ENCODE results near the gene CERS6.

DNA sequence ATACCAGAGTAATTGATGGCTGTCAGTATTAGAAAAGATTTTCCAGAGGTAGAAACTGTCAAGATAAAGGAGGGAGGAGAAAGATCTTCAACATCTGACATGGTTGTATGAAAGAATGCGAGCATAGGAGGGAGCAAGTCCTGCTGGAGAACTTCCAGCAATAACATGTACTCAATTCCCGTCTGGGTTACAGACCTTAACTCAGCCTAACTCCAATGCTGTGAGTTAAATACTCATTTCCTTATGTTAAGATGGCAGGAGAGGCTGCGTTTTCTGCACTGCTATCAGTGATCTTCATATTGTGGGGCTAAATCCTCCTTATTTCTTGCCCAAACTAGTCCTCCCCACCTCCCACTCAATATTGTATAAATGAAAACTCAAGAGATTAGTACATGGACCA, 6.7 kb upstream of the CERS6 start:
- TF ChIP-seq, protein P1, sequence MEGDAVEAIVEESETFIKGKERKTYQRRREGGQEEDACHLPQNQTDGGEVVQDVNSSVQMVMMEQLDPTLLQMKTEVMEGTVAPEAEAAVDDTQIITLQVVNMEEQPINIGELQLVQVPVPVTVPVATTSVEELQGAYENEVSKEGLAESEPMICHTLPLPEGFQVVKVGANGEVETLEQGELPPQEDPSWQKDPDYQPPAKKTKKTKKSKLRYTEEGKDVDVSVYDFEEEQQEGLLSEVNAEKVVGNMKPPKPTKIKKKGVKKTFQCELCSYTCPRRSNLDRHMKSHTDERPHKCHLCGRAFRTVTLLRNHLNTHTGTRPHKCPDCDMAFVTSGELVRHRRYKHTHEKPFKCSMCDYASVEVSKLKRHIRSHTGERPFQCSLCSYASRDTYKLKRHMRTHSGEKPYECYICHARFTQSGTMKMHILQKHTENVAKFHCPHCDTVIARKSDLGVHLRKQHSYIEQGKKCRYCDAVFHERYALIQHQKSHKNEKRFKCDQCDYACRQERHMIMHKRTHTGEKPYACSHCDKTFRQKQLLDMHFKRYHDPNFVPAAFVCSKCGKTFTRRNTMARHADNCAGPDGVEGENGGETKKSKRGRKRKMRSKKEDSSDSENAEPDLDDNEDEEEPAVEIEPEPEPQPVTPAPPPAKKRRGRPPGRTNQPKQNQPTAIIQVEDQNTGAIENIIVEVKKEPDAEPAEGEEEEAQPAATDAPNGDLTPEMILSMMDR (IDR thresholded peaks at IDR 0.05) = no peak
- TF ChIP-seq ZFX (IDR thresholded peaks at IDR 0.05; ENCODE audit: borderline replicate concordance) = no peak

Measured in 22Rv1 (cell line).